OCI-LY3 (cell line): ENCODE measurements around the gene NUDT4.
"Not testable (repeated sequence)": the region's sequence is repeated elsewhere in the genome, so short reads cannot be mapped to it uniquely, and the experiment has no call there.

ENCODE experiments used
- H2AFZ ChIP-seq: fragments of 200-600, 300-600 bp; shearing (Covaris generic); 2 replicates; pipeline ENCODE4 v1.6.0; 2014; ENCODE audit warnings: antibody characterized with exemption, low read depth, low read length
- H3K27ac ChIP-seq: fragments of 200-600, 300-600 bp; sonication (generic); 2 replicates; pipeline ENCODE4 v1.5.1; 2014; ENCODE audit warnings: mild to moderate bottlenecking, low read length, moderate library complexity, mixed read lengths
- H3K27me3 ChIP-seq: fragments of 200-600, 300-600 bp; sonication (generic); 2 replicates; pipeline ENCODE4 v1.6.1; 2014; ENCODE audit warnings: low read depth, low read length, mixed read lengths
- H3K36me3 ChIP-seq: fragments of 200-600, 300-600 bp; sonication (generic); replicated peaks from 2 replicates; pipeline ENCODE3; 2014; ENCODE audit warnings: low read depth, low read length, mixed read lengths
- H3K4me1 ChIP-seq: fragments of 300-600, 200-600 bp; sonication (generic); 2 replicates; pipeline ENCODE4 v1.6.1; 2014; ENCODE audit warnings: low read length, mixed read lengths
- H3K4me2 ChIP-seq: fragments of 200-600, 300-600 bp; sonication (generic); 2 replicates; pipeline ENCODE4 v1.6.1; 2014; ENCODE audit warnings: low read length, mixed read lengths
- H3K4me3 ChIP-seq: fragments of 300-600, 200-600 bp; sonication (generic); 2 replicates; pipeline ENCODE4 v1.5.1; 2014; ENCODE audit warnings: antibody characterized with exemption, mild to moderate bottlenecking, low read length, moderate library complexity
- H3K79me2 ChIP-seq: fragments of 300-600, 200-600 bp; shearing (Covaris generic); 2 replicates; pipeline ENCODE4 v1.6.1; 2014; ENCODE audit warnings: mild to moderate bottlenecking, low read length, mixed read lengths
- H3K9ac ChIP-seq: fragments of 300-600, 200-600 bp; shearing (Covaris generic); 2 replicates; pipeline ENCODE4 v1.6.0; 2014; ENCODE audit warnings: mild to moderate bottlenecking, low read length, moderate library complexity
- H3K9me3 ChIP-seq: fragments of 200-600, 300-600 bp; shearing (Covaris generic); 2 replicates; pipeline ENCODE4 v1.6.1; 2014; ENCODE audit warnings: low read length, mixed read lengths; ENCODE audit not compliant: insufficient read depth
- H4K20me1 ChIP-seq: fragments of 200-600, 300-600 bp; sonication (generic); 2 replicates; pipeline ENCODE4 v1.6.1; 2016; ENCODE audit warnings: low read length, mixed read lengths; ENCODE audit not compliant: insufficient read depth
- EZH2phosphoT487 ChIP-seq: fragments of 200-600 bp; shearing (Covaris generic); IDR thresholded peaks from 2 replicates; pipeline ENCODE4 v1.6.1; 2018; ENCODE audit warnings: antibody characterized with exemption, mixed run types, low read depth
- TF ChIP-seq, protein P1 (sequence below): fragments of 200-600, 300-600 bp; sonication (generic); IDR thresholded peaks from 2 replicates; pipeline ENCODE4 v1.5.1; 2014; ENCODE audit warnings: antibody characterized with exemption, low read length, low read depth

The NUDT4 gene

DNA sequence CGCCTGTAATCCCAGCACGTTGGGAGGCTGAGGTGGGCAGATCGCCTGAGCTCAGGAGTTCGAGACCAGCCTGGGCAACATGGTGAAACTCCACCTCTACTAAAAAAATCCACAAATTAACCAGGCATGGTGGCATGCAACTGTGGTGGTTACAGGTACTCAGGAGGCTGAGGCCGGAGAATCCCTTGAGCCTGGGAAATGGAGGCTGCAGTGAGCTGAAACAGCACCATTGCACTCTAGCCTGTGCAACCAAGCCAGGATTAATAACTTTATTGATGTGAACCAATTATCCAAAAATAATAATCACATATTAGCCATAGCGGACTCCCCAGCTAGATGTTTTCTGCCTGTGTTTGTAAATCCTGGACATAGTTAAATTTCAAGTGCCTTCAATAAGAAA, 1.8 kb upstream of the NUDT4 start:
- Histone ChIP-seq H3K9ac (no peak overlapping the region), H3K36me3 (no peaks in the 10 kb centered on the region), H3K79me2 (peaks cover 27% of the 10 kb centered on the region), H3K27me3 (peaks cover 4% of the 10 kb centered on the region; the same call in 1 of the 2 replicates), H3K4me2 (no peak overlapping the region), H3K9me3 (no peaks in the 10 kb centered on the region), H2AFZ (no peak overlapping the region), H3K4me1 (peaks cover 33% of the 10 kb centered on the region), H3K4me3 (no peak overlapping the region), H4K20me1 (peaks cover 13% of the 10 kb centered on the region), H3K27ac (no peak overlapping the region)
- TF ChIP-seq EZH2phosphoT487 = no peak

GRCh38 chr12:93376436-93377251, 1.1 kb upstream of the NUDT4 start:
- Histone ChIP-seq H3K9me3 (no peaks in the 10 kb centered on the region), H3K27me3 (peaks cover 4% of the 10 kb centered on the region; the same call in 1 of the 2 replicates), H3K79me2 (peaks cover 34% of the 10 kb centered on the region), H2AFZ (no peak overlapping the region), H3K9ac (no peak overlapping the region), H3K4me1 (peaks cover 37% of the 10 kb centered on the region), H3K4me2 (peak overlapping the region; percentile 74), H3K4me3 (peak overlapping the region; percentile 80; the same call in 1 of the 2 replicates), H4K20me1 (peaks cover 20% of the 10 kb centered on the region), H3K27ac (no peak overlapping the region), H3K36me3 (peaks cover 4% of the 10 kb centered on the region)
- TF ChIP-seq, protein P1, sequence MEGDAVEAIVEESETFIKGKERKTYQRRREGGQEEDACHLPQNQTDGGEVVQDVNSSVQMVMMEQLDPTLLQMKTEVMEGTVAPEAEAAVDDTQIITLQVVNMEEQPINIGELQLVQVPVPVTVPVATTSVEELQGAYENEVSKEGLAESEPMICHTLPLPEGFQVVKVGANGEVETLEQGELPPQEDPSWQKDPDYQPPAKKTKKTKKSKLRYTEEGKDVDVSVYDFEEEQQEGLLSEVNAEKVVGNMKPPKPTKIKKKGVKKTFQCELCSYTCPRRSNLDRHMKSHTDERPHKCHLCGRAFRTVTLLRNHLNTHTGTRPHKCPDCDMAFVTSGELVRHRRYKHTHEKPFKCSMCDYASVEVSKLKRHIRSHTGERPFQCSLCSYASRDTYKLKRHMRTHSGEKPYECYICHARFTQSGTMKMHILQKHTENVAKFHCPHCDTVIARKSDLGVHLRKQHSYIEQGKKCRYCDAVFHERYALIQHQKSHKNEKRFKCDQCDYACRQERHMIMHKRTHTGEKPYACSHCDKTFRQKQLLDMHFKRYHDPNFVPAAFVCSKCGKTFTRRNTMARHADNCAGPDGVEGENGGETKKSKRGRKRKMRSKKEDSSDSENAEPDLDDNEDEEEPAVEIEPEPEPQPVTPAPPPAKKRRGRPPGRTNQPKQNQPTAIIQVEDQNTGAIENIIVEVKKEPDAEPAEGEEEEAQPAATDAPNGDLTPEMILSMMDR = no peak
- no peak for TF ChIP-seq EZH2phosphoT487

GRCh38 chr12:93378196-93378997, 672 bp downstream of the NUDT4 start:
- not testable (repeated sequence) for H3K9me3 ChIP-seq, H3K27me3 ChIP-seq, H3K36me3 ChIP-seq
- H4K20me1 ChIP-seq = peaks cover 22% of the 10 kb centered on the region
- peak overlapping the region; percentile 89 for H3K4me2 ChIP-seq
- H3K9ac ChIP-seq = peak overlapping the region; percentile 96
- peaks cover 50% of the 10 kb centered on the region for H3K79me2 ChIP-seq
- H3K4me3 ChIP-seq = peak overlapping the region; percentile 96
- peak overlapping the region; percentile 76; the same call in 1 of the 2 replicates for H2AFZ ChIP-seq
- peak overlapping the region; percentile 68 for H3K27ac ChIP-seq
- peaks cover 37% of the 10 kb centered on the region for H3K4me1 ChIP-seq

DNA sequence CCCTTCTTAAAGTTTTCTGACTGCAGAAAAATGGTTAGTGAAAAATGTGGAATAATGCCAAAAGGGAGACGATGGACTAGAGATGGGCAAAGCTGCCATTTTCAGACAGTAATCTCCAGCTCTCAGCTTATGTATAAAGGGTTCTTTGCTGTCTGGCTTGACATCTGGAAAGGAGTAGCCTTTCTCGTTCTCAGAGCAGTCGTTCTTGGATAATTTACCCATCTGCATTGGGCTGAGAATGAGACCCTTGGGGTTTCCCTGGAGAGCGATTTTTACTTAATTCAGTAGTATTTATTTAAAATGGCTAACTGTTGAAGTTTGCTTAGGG, 1.2 kb downstream of the NUDT4 start:
- Histone ChIP-seq H2AFZ (peak overlapping the region; percentile 76; the same call in 1 of the 2 replicates), H3K27ac (peak overlapping the region; percentile 68), H4K20me1 (peaks cover 27% of the 10 kb centered on the region)

More for the DNA sequence above, 1.2 kb downstream of the NUDT4 start:
- H3K4me3 ChIP-seq = peak overlapping the region; percentile 96
- H3K36me3 ChIP-seq = peaks cover 4% of the 10 kb centered on the region
- H3K27me3 ChIP-seq = no peaks in the 10 kb centered on the region
- H3K4me2 ChIP-seq = peak overlapping the region; percentile 89
- no peak for TF ChIP-seq EZH2phosphoT487
- TF ChIP-seq, protein P1 = no peak
- H3K9ac ChIP-seq = peak overlapping the region; percentile 96
- H3K9me3 ChIP-seq = no peaks in the 10 kb centered on the region
- H3K4me1 ChIP-seq = peaks cover 33% of the 10 kb centered on the region
- H3K79me2 ChIP-seq = peaks cover 56% of the 10 kb centered on the region
